Panc1 (cell line): ENCODE results near the gene CACNA1C.

Source experiments
- CTCF ChIP-seq: fragments of 450-650 bp; IDR thresholded peaks from 2 replicates; pipeline ENCODE4 v1.5.1; 2017; ENCODE audit warnings: mild to moderate bottlenecking
- POLR2AphosphoS5 ChIP-seq: IDR thresholded peaks from 2 replicates; pipeline ENCODE4 v1.6.1; 2012; ENCODE audit warnings: mild to moderate bottlenecking, low read depth, low read length, moderate library complexity
- REST ChIP-seq, 2 experiments: IDR thresholded peaks; 2 replicates each; pipeline ENCODE4 v1.6.1; 2011 to 2012; ENCODE audit warnings: low read depth in 2 of 2, control low read depth in 1 of 2, low read length in 1 of 2, mild to moderate bottlenecking in 1 of 2, moderate library complexity in 1 of 2; ENCODE audit not compliant: insufficient read depth in 1 of 2
- SIN3A ChIP-seq: IDR thresholded peaks from 2 replicates; pipeline ENCODE4 v1.6.1; 2012; ENCODE audit warnings: low read depth, mild to moderate bottlenecking, low read length, moderate library complexity, borderline replicate concordance; ENCODE audit not compliant: insufficient read depth

DNA sequence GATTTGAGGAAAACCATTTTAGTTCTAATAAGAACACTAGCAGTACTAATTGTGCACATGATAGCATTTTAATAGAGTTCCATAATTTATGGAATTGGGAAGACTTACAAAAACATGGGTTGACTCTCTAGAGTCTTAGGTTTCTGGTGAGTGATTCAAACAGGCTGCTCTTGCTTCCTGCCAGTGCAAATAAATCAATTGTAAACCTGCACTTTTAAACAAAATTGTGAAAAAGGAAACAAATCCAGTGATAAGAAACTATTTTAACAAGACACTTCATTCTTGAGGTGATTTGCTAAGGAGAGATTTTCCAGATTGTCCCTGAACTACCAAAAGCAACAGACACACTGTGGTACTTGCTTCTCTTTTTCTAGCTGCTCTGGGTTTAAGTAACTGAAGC lies 112.2 kb downstream of the CACNA1C start:
- no peak for TF ChIP-seq CTCF
- TF ChIP-seq POLR2AphosphoS5 = no peak
- TF ChIP-seq SIN3A = no peak
- no peak for TF ChIP-seq REST (IDR thresholded peaks at IDR 0.05; ENCODE audit: insufficient read depth in 1 of 2, low read depth in 2 of 2, low read length in 1 of 2)
